Measurements from ENCODE around the gene SLC37A3.

SLC37A3 gene

DNA sequence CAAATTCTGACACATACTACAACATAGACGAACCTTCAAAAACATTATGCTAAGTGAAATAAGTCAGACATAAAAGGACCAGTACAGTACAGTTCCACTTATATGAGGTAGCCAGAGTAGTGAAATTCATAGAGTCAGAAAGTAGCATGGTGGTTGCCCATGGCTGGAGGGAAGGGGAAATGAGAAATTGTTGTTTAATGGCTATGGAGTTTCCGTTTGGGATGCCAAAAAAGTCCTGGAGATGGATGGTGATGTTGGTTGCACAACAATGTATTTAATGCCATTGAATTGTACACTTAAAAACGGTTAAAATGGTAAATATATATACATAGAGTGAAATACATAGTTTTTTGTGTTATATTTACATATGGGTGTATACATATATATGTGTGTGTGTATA is 2.1 kb upstream of the SLC37A3 start:
- no peak for DNase-seq

DNA sequence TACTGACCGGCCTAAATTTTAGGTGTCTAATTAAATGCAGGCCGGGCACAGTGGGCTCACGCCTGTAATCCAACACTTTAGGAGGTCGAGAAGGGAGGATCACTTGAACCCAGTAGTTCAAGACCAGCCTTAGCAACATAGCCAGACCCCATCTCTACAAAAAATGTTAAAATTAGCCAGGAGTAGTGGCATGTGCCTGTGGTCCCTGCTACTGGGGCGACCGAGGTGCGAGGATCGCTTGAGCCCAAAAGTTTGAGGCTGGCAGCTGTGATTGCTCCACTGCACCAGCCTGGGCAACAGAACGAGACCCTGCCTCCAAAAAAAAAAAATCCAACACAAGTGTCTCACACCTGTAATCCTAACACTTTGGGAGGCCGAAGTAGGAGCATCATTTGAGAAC is 491 bp upstream of the SLC37A3 start:
- no peak for DNase-seq

- no peak for DNase-seq
Measured at GRCh38 chr7:140393756-140394306, 4.5 kb downstream of the SLC37A3 start.

GRCh38 chr7:140391634-140392033 is 6.7 kb downstream of the SLC37A3 start:
- no peak for DNase-seq

GRCh38 chr7:140390466-140391190 is 7.7 kb downstream of the SLC37A3 start:
- no peak for DNase-seq

DNA sequence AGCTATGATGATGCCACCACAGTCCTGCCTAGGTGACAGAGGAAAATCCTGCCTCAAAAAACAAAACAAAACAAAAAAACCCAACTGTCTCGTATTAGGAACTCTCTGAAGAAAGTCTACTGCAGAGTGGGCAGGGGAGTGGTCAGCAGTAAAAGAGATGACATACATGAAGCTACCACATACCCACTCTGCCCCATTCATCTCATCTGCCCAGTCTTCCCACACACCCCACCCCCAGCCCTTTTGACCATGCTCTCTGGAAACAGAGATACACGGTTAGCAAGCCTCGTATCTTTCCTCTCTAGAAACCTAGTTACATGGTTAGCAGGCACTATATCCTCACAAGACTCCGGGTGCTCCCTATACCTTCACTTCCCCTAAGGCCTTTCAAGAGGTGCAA is 8.3 kb downstream of the SLC37A3 start:
- DNase-seq = no peak

- no peak for DNase-seq
Measured at GRCh38 chr7:140389445-140389844, 8.9 kb downstream of the SLC37A3 start.

GRCh38 chr7:140384894-140385545 is 13.3 kb downstream of the SLC37A3 start:
- DNase-seq = no peak

DNA sequence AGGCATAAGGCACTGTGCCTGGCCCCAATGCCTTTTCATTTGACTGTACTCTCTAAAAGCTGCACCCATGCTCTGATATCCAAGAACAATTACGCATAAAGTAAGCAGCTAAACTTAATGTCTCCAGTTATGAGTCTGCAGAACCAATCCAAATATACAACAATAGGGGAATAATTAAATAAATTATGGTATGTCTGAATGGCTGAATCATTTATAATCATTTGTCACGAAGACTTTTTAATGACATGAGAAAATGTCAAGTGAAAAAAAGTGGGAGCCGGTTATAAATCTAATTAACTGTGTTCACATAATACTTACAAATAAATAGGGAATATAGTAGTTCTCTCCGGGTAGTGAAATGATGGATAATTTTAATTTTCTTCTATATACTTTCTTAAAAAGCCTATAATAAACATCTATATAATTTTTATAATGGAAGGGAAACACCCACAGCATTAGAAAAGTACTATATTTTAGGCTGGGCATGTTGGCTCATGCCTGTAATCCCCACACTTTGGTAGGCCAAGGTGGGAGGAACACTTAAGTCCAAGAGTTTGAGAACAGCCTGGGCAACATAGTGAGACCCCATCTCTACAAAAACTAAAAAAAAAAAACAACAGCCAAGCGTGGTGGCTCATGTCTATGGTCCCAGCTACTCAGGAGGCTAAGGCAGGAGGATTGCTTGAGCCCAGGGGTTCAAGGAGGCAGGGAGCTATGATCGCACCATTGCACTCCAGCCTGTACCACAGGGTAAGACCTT is 14.2 kb downstream of the SLC37A3 start:
- DNase-seq = no peak

- DNase-seq = no peak
Measured at GRCh38 chr7:140375892-140376730, 22.2 kb downstream of the SLC37A3 start.

DNA sequence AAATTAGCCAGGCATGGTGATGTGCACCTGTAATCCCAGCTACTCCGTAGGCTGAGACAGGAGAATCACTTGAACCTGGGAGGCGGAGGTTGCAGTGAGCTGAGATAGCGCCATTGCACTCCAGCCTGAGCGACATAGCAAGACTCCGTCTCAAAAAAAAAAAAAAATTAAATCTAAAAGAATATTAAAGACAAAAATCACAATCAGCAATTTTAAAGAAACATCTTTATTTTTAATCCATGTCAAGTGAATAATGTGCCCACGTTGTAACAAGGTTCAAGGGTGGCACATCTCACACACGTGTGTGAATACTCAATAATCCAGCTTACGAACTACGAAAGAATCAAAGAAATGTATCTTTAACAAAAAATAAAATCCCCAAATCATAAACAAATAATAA is 23.0 kb downstream of the SLC37A3 start:
- no peak for DNase-seq

GRCh38 chr7:140369294-140369693 is 29.0 kb downstream of the SLC37A3 start:
- no peak for DNase-seq

- no peak for DNase-seq
Measured at GRCh38 chr7:140367528-140367927, 30.8 kb downstream of the SLC37A3 start.

- DNase-seq = no peak
Measured at GRCh38 chr7:140364819-140365218, 33.5 kb downstream of the SLC37A3 start.

- DNase-seq = no peak
Measured at GRCh38 chr7:140360697-140361229, 37.6 kb downstream of the SLC37A3 start.

DNA sequence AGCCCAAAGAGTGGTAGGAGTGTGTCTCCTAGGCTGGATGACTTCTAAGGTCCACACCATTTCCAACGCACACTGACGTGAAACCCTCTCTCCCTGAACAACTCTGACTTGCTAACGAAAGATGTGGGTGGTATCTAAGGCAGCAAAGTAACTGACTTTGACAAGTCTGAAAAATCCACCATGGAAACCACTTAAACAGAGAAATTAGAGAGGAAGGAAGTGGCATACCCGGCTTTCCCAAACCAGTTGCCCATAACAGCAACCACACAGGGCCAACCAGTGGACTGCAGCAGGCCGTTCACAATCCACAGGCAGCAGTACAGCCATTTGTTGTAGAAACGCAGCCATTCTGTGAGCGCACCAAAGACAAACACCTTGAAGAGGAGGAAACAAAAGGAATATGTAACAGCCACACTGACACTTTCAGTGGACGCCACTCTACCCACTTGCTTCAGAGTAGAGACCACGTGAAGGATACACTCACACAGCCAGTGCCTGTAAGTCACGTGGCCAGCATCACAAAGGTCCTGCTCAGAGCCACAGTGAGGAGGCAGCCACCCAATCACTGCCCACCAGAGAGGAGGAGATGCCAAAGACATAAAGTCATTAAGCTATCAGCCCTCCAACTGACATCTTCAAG is 39.8 kb downstream of the SLC37A3 start:
- no peak for DNase-seq

DNA sequence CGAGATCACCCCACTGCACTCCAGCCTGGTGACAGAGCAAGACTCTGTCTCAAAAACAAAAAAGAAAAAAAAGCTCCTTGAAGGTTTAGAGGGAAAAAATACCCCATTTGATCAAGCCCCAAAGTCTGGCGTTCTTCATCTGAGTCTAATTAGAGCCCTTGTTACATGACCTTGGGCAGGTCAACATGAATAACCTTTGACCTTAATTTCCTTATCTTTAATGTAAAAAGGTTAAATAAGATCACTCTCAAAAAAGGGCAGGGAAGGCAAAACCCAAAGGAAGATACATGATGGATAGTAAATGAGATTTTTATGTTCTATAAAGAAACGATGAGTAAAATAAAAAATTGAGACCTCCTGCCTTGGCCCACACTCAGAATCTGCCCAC is 40.3 kb downstream of the SLC37A3 start:
- no peak for DNase-seq

DNA sequence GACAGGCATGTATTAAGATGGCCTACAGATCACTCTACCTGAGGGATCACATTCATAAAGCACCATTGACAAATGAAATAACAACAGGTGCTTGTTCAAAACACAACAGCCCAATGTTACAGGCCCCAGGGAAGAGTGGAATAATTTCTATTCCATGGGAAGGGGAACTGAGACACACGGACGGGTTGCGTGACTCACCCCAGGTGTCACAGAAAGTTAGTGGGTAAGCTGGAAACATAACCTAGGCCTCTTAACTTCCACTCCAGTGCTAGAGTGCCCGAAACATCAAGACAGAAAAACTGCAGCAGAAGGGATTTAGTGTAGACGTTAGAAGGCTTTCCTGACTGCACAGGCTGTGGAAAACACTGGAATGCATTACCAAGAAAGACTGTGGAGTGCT is 48.3 kb downstream of the SLC37A3 start:
- DNase-seq = no peak

- no peak for DNase-seq
Measured at GRCh38 chr7:140349144-140349771, 49.1 kb downstream of the SLC37A3 start.

DNA sequence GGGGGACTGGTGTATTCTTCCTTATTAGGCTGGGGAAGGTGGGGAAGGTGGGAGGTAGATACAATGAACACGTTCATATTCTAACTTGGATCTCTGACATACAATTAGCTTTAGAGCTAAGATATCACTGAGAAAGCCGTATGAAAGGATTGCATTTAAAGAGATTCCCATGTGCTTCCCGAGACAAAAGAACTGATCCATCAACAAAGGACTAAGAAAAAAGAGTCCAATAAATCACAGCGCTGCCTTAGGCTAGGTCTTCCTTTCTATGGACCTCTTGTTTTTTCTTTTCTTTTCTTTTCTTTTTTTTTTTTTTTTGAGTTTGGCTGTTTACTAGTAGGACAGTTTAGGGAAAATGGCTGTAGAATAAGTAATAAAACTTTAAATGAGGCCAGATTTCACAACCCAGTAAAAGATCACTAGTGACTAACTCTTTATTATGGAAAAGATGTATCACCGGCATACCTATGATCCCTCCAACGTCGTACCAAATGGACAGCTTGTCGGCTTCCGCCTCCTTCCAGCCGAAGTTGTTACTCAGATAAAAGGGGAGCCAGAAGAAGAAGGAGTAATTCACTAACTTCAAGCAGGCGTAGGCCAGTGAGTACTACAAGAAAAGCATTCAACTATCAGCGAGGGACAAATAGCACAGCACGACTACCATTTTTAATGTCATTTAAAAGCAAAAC is 50.0 kb downstream of the SLC37A3 start:
- no peak for DNase-seq

DNA sequence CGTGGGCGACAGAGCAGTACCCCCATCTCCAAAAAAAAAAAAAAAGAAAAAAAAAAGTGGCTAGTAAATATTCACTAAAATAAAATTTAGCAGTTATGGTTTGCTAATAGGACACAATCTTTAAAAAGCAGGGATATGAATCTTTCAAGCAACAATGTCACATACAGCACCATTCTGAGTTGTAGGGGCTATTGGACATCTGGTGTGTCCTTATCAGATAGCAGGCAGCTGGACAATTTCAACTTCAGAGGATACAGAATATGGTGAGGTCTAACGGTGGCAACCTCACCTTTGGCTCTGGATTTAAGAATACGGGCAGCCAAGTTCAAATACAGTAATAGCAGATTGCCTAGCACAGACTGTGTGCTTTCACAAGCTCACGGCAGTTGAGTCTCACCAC is 51.1 kb downstream of the SLC37A3 start:
- no peak for DNase-seq
